HG03097 (cell line): Measurements from ENCODE around the gene MYO1G.
"Not testable (repeated sequence)": the region's sequence is repeated elsewhere in the genome, so short reads cannot be mapped to it uniquely, and the experiment has no call there.

ENCODE experiments used
- ATAC-seq: cut with Tn5 transposase; IDR thresholded peaks from one replicate; pipeline ENCODE4 v1.9.1; 2021; ENCODE audit not compliant: unreplicated experiment, low FRiP score

The MYO1G gene

DNA sequence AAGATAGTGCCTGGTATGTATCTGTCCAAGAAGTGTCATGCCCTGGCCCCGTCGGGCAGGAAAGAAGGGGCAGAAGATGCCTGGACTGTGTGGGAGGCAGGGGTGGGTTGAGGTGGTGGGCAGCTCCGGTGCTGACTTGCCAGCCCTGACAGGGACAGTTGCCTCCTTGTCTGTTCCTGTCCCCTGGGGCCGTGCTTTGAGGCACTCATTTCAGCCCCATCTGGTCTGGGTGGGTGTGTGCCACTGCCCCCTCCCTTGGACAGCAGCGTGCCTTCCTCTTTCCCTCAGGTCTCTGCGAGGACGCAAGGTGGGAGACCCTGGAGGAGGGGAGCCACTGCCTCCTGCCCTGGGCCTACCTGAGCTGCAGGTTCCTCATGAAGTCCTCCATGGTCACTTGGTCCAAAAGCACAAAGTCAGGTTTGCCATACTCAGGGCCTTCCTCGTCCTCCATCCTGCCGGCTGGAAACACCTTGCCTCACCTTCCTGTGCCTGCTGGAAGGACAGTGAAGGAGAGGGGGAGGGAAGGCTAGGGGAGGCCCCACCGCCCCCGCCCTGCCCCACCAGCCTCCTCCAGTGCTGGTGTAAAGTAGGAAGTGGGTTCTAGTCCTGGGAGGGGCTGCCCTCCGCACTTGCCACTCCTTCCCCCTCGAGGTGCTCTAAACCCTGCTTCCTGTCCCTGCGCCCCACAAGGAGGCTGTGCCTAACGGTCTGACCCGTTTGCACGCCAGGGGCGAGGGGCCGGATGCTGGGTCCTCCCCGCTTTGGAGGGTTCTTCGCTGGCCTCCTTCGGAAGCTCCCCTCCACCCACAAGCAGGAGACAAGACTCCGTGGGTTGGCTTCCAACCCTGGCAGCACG, at the start of gene MYO1G:
Gene MYO1G (minus strand): TSS at position 505 of the 856 bp plus-strand sequence. CDS start 54 bp downstream, at position 451.
- ATAC-seq = peak; percentile 55

DNA sequence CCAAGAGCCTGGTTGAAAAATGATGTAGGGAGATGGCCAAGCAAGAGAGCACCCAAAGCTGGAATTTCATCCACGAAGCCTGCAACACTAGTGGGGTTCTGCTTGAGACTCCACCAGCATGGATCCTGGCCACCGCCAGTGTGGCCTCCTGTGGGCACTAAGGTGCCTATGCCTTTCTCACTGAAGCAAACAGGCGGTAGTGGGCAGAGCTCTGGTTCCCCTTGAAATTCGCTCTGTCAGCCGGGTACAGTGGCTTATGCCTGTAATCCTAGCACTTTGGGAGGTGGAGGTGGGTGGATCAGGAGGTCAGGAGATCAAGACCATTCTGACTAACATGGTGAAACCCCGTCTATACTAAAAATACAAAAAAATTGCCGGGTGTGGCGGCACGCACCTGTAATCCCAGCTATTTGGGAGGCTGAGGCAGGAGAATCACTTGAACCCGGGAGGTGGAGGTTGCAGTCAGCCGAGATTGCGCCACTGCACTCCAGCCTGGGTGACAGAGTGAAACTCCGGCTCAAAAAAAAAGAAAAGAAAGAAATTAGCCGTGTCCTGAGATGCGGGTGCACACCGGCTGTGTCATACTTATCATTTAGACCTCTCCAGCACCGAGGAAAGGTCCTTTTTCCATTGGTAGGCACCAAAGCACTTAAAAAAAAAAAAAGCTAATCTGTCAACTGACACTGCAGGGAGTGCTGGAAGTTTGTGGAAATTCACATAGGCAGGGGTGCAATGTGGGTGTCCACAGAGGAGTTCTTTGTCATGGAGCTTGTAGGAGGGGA, 49.5 kb upstream of the MYO1G start:
- no peak for ATAC-seq

DNA sequence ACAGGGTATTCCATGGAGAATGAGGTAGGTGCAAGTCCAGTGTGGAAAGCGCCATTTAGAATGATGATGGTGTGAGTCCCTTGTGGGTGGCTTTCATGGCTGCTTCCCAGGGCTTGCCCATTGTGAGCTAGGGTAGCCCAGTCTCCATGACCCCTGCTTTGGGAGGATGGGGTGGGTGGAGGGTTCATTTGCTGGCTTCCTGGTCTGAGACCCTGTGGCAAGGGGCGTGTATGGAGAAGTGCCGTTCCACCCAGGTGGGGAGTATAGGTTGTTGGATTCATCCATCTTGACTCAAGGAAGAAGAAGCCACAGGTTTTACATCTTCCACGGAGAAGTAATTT, 48.9 kb upstream of the MYO1G start:
- peak; percentile 32 for ATAC-seq

DNA sequence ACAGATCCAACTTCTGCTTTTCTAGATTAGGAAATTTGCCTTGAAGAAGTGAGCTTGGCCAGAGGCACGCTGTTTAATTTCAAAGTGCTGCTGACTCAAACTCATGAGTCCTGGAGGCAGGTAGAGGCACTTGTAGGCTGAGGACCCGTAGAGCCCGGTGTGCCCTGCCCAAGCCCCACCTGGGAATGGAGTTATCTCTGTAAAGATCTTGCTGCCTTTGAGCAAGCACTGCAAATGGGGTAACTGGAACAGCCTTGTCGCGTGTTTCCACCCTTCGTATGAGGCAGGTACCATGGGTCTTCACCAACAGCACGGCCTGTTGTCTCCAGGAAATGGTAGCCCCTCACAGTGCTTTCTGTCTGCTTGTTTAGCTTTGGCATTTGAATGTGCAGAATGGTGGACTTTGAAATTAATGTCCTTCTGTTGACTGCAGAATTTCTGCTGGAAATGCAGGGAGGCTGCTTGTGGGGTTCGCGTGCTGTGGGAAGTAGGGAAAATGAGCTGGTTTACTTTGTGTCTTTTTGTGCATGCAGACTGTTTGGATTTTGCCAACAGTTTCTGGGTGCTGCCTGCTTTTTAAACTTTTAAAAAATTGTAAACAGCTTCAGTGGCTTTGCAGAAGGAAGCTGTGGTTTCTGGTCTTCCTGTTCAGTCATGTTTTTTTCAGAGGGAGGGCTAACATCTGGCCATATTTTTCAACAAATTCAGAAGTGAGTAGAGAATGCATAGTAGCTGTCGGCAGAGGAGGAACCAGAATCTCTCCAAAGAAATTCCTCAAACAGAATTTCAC, 48.4 kb upstream of the MYO1G start:
- ATAC-seq = peak; percentile 40

DNA sequence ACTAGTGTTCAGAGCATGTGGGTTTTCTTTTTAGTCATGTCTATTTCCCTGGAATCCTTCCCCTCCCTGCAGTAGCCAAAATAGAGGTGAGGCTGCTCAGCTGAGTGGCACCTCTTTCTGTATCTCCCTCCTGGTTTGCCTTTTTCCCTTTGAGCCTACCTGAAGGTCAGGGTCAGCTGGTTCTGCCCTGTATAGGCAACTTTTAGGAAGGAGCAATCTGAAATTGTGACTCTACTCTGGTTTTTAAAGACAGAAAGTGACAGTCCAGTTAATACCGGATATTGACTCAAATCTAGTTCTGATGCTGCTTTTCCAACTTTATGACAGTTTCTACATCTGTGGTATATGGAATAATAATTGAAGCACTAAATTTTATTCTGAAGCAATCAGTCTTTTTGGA, 47.2 kb upstream of the MYO1G start:
- no peak for ATAC-seq

DNA sequence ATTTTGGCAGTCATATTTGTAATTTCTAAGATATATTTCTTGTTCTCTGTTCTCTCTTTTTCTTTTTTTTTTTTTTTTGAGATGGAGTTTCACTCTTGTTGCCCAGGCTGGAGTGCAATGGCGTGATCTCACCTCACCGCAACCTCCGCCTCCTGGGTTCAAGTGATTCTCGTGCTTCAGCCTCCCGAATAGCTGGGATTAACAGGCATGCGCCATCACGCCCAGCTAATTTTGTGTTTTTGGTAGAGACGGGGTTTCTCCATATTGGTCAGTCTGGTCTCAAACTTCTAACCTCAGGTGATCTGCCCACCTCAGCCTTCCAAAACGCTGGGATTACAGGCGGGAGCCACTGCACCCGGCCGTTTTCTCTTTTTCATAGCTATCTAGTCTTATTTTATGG, 46.7 kb upstream of the MYO1G start:
- not testable (repeated sequence) for ATAC-seq

DNA sequence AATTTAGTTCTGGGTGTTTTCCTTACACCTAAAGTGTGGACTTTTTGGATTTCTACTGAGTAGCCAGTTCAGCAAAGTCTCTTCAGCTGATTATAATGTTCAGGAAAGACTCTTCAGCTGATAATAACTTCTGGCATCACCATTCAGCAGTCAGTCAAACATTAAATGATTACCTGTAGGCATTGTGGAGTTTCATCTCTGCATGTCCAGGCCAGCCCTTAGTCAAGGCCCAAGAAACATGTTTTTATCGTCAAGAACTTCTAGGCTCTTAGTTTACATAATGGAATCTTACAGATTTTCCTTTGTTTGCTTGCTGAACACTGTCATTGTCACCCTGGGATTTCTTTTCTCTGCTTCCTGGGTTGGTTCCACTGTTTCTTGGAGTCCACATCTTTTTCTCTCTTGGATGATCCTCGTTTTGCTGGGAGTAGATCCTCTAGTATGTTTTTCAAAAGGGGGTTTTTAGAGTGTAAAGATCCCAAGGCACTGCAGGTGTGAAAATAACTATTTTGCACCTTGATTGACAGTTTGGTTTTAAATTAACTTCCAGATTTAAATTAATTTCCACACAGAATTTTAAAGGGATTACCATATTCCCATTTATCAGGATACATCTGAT, 45.4 kb upstream of the MYO1G start:
- no peak for ATAC-seq

DNA sequence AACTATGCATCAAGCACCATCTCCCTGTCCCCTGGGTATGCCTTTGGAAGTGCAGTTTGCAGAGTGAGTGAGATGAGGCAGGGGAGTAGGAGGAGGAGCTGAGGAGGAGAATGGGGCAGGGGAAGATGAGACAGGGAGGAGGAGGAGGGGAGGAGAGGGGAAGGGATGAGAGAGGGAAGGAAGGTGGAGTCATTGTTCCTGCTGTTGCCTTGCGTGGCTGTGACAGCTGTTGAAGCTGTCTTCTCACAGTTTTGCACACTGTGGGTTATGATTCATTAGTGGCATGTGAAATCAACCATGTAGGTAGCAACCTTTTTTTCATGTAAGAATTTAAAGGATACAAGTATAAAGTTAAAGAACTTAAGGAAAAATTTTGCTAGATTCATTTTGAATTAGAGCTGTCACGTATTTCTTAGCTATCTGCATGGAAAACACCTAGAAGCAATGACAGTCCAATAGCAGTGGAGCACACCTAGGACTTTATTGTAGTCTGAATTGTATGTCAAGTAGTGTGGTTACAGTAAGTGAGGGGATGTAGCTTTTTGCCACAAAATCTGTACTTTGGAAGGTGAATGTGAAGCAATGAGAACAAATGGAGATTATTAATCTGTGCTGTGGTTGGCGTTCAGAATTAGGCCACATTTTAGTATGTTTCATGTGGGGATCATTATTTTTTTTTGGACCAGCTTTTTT, 42.9 kb upstream of the MYO1G start:
- peak; percentile 70 for ATAC-seq

DNA sequence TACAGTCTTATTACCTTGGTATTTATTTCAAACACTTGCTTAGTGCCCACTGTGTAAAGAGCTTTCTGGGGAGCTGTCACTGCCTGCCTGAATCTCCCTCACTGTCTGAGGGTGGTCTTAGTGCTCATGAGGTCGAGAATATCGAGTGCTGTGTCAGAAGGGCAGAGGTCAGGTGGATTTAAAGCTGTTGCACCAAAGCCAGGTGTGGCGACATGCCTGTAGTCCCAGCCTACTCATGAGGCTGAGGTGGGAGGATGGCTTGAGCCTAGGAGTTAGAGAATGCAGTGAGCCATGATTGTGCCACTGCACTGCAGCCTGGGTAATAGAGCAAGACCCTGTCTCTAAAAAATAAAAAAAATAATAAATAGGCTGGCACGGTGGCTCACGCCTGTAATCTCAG, 42.1 kb upstream of the MYO1G start:
- no peak for ATAC-seq

DNA sequence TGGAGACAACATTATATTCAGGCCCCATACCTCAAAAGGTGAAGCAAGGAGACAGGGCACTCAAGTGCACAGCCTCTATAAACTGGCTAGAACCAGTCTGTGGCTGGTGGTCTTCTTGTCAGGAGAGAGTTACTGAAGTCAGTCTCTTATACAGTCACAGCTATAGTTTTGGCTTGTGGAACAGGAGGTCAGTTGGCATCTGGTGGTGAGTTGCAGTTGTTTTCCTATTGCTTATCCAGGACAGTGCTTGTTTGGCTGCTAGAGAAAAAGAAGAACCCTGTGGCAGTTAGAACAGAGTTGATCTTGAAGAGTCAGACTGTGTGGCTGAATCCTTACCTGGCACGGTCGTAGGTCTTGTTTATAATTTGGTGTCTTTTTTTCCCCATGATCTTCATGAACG, 38.4 kb upstream of the MYO1G start:
- ATAC-seq = no peak

DNA sequence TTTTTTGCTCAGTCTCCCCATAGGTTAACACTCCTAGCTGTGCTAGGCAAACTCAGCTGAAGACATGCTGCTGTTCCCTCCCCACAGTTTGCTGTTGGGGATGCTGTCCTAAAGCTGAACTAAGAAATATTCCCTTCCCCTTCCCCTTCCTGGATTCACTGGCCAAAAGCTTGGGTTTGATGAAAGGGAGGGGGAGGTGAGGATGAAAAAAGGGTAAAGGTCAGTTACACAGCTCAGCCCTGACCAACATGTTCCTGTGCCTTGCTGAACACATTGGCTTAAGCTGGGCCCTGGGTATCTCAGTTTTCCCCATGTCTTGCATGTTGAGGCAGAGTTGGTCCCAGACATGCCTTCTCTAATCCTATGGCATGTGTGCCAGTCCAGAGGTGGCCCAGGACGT, 36.5 kb upstream of the MYO1G start:
- ATAC-seq = no peak

DNA sequence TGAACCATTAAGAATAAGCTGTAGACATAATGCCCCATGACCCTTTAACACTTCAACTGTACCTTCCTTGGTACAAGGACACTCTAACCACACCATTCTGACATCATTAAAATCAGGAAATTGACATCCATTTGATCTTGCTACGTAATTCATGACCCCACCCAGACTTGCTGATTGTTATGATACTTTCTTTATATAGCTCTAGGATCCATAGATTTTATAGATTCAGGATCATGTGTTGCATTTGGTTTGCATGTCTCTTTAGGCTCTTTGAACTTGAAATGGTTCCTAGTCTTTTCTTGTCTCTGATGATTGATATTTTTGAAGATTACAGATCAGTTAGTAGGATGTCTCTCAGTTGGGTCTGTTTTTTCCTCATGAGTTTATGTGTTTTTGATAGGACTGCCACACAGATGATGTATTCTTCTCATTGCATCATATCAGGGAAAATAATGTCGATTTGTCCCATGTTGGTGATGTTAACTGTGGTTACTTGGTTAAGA, 34.7 kb upstream of the MYO1G start:
- ATAC-seq = no peak

DNA sequence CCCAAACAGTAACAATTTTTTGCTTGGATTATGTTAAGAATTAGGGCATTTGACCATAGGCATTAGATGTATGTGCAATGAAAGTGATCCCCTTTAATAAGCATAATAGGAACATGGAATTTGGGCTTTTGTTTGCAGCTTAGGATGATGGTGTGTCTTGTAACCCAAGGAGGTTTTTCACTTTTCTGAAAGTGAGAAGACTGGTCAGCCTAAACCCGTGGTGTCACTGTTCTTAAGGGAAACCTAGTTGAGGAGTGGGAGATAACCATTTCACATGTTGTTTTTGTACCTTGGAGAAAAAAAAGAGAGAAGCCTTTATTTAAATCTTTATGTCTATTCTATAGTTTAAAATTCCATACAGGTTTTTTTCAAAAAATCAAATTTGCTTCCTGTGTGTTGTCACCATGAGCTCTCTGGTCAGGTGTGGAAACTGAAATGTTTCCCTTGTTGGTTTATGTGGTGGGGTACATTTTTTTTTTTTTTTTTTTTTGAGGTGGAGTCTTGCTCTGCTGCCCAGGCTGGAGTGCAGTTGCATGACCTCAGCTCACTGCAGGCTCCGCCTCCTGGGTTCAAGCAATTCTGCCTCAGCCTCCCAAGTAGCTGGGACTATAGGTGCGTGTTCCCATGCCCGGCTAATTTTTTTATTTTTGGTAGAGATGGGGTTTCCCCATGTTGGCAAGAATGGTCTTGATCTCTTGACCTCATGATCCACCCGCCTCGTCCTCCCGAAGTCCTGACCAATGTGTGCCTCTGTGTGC, 28.9 kb upstream of the MYO1G start:
- peak; percentile 46 for ATAC-seq

DNA sequence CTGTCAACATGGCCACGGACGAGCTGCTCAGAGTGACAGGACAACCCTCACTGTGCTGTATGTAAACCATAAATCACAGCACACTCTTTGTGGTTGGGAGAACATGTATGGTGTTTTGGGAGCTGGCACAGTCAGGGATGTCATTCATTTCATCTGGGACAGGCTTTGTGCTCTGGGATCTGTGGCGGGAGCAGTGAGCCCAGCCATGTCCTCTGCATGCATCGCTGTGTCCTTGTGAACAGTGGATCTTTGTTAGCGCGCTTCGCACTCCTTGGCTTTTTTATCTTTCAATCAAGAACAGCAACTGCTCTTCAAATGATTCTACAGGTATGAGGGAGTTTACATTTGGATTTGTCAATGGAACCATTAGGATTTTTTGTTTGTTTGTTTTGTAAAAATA, 28.3 kb upstream of the MYO1G start:
- ATAC-seq = no peak

DNA sequence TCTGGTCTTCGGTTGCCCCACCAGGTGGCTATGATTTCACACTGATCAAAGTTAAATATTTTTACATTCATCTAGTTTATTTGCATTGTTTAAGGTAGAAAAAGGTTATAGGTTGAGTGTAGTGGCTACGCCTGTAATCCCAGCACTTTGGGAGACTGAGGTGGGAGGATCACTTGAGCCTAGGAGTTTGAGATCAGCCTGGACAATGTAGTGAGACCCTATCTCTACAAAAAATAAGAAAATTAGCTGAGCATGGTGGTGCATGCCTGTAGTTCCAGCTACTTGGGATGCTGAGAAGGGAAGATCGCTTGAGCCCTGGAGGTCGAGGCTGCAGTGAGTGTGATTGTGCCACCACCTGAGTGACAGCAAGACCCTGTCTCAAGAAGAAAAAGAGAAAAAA, 25.0 kb upstream of the MYO1G start:
- no peak for ATAC-seq

DNA sequence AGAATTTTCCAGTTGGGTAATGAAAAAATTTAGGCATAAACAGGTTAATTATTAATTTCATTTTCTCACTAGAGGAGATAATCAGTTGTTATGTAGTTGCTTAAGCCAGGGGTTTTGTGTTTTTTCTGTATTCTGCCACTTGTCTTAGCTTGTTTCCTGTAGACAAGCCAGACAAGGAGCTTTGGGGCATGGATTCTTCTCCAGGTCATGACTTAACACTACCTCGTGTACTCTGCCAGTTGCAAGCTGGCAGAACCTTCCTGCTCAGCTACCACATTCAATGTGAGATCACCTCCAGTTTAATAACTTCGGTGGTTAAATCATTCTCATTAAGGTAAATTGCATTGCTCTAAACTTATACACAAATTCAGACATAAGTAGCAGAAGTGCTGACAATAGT, 23.0 kb upstream of the MYO1G start:
- no peak for ATAC-seq

DNA sequence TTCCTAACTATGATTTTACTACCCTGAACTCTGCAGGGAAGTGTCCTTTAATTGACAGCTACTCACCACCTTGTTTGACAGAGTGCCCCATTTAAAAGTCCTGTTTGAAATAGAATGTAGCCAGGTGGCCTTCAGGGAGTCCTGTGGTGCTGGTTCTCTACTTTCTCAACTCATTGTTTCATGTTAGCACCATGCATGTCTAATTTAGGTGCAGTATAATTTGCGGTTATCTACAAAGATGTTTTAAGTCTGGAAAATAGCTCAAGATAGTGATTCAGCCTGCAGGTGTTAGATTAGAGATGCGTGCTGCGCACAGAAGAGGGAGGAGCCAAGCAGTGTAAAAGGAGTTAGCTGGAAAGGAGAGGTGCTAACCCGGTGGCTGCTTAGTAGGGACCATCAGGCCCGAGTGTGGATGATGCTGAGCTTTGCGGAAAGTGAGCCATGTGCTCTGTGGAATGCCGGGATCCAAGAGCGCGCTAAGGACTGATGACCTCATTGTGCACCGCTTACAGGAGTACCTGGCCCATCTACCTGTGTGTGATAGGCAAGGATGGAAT, 22.4 kb upstream of the MYO1G start:
- no peak for ATAC-seq

DNA sequence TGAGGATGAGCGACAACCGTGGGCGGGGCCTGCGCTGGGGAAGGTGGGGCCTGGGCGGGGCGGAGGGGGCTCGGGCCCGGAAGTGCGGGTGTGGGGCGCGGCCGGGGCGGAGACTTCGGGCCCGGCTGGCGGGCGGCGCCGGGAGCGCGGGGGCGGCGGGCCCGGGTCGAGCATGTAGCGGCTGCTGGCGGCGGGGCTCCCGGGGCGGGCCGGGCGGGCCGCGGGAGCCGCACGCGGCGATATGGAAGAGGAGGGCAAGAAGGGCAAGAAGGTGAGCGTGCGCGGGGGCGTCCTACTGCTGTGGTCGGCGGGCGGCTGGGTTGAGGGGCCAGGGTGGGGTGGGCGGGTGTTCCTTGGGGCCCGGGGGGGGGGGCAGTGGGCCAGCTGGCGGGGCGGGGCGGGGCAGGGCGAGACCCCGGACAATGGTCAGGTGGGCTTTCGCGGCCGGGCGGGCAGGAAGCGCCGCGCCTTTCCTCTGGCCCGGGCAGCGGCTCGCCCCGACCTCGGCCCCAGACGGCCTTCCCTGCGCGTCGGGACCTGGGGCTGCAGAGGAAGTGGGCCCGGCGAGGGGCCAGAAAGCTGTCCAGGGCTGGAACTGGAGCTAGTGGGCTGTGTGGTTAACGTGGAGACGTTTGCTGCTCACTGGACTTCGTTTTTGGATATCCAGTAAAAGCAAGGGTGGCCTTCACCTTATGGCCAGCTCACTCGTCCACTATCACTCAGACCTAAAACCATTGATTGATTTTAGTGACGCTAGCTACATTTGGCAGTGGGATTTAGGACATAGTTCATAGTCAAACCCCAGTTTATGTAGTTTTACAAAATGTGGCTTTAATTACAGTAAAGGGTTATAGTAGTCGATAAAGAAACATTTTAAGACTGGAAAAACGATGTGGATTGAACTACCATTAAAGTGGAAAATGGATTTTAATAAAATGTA, 21.5 kb upstream of the MYO1G start, which contains the start of gene CCM2:
Gene CCM2 (plus strand): TSS at position 109 of the 940 bp plus-strand sequence. CDS start 133 bp downstream, at position 242.
- no peak for ATAC-seq
